Measurements from ENCODE around the gene PEAR1.
"Not testable (repeated sequence)": the region's sequence is repeated elsewhere in the genome, so short reads cannot be mapped to it uniquely, and the experiment has no call there.

PEAR1 gene

DNA sequence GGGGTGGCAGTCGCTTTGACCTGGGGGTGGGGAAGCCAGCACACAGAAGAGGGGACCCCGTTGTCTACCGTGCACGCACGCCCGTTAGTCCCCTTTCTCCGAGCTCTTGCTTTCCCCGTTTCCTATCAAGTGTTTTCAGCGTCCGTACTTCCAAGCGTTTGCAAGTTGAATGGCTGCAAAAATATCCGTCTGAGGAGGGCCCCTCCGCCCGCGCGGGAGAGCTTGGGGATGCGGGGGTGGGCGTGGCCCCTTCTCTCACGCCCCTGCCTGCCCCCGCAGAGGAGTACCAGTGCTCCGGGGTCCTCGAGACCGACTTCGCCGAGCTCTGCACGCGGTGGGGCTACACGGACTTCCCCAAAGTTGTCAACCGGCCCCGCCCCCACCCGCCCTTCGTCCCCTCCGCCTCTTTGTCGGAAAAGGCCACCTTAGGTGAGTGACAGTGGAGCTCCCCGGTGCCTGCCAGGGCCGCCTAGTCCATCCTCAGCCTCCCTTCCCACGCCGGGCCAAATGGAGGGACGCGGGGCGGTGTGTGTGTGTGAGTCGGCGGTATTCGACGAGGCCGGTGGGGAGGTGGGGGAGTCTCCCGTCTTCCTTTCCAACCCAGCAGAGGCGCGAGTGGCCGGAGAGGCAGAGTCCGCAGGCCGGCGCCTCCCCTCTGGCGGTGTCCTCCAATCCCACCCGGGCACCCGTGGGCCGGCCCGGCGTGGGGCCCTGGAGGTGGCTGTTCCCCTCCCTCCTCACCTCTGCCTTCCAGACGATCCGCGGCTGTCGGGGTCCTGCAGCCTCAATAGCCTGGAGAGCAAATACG is 30.4 kb downstream of the PEAR1 start:
- no peak for DNase-seq

DNA sequence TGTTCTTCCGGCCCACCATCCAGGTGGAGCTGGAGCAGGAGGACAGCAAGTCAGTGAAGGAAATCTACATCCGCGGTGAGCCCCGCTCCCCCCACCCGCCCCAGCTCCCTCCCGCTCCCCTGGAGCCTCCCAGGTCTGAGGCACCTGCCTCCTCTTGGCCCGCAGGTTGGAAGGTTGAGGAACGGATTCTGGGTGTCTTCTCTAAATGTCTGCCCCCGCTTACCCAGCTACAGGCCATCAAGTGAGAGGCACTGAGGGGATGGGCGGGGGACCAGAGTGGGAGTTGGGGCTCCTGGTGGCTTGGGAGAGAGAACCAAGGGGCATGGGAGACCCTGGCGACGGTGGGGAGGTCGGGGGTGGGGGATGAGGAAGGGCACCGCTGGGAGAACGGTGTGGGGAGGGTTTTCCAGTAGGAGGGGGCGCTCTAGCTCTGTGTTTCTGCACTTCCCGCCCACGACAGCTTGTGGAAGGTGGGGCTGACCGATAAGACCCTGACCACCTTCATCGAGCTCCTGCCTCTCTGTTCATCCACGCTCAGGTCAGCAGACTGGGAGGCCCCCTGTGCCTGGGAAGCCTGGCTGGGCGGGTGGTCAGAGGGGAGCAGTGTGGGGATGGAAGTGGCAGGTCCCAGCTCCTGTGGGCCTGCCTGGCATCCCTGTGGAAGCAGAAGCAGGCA is 31.1 kb downstream of the PEAR1 start:
- no peak for DNase-seq

DNA sequence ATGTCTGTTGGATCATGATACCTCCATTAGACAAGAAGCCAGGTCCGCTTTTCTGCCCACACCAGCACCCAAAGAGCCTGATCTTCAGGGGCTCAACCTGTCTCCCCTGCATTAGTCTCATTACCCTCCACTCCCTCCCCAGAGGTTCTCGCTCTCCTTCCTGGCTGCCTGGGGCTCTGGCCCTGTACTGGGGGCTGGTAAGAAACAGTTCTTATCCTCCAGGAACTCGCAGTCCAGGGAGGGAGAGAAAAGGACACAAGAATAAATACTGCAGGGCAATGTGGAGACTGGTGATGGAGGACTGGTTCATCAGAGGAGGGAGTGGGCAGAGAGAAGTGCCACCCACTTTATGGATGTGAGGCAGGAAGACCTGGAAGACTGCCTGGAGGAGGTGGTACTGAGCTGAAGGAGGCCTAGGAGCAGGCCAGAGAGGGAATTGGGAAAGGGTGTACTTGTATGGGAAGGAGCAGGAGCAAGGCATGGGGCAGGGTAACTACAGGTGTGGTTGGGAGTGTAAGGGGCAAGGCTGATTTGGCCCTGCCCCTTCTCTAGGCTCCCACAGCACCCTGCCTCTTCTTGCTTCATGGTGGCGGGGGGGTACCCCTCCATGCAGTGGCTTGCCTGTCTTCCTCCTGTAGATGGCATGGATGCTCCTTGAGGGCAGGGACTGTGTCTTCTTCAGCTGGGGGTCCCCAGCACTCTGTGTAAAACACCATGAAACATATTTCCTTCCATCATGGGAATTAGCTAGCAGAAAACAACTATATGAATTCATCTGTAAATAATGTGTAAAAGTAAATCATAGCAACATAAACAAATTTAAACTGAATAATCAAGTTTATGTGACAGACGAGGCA is 31.9 kb downstream of the PEAR1 start:
- DNase-seq, result no peak

DNA sequence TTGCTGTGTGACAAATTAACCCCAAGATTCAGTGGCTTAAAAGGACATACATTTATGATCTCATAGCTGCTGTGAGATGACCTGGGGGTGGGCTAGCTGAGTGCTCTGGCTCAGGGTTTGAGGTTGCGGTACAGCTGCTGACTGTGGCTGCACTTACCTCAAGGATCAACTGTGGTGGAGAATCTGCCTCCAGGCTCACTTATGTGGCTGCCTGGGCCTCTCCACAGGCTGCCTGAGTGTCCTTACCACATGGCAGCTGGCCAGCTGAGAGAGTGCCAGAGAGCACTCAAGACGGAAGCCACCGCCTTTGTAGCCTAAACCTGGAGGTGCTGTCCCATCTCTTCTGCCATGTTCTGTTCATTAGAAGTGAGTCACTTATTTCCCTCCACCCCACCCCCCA is 32.7 kb downstream of the PEAR1 start:
- no peak for DNase-seq

DNA sequence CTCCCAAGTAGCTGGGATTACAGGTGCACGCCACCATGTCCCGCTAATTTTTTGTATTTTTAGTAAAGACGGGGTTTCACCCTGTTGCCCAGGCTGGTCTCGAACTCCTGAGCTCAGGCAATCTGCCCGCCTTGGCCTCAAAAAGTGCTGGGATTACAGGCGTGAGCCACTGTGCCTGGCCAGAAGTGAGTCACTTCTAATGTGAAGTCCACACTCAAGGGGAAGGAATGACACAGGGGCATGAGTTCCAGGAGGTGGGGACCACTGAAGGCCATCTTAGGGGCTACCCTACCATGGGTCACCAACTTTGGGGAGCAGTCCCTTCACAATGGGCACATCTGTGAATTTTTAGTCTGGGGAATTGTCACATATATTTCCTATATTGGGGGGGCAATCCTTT is 33.2 kb downstream of the PEAR1 start:
- not testable (repeated sequence) for DNase-seq

DNA sequence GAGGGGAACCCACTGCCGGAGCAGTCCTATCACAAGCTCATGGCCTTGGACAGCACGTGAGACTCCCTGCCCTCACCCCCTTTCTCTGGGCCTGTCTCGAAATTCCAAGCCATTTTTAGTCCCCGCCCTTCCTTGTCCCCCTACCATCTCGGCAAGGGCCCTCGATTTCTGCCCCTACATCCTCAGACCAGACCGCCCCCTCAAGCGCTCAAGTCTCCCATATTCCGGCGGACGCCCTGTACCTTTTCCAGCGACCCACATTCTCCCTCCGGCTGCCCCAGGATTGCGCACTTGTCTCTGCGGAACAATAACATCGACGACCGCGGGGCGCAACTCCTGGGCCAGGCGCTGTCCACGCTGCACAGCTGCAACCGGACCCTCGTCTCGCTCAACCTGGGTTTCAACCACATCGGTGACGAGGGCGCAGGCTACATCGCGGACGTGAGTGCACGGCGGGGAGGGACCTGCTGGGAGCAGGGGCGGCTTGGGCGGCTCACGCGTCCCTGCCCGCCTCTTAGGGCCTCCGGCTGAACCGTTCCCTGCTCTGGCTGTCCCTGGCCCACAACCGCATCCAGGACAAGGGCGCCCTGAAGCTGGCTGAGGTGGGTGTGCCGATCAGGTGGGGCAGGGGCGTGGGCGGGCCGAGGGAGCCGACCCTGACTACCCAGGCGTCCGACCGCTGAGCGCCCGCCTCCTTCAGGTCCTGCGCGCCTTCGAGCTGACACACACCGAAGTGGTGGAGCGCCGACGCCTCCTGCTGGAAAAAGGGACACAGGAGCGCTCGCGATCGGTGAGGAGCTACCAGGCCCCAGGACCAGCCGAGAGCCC is 33.9 kb downstream of the PEAR1 start:
- peak; percentile 80 for DNase-seq

DNA sequence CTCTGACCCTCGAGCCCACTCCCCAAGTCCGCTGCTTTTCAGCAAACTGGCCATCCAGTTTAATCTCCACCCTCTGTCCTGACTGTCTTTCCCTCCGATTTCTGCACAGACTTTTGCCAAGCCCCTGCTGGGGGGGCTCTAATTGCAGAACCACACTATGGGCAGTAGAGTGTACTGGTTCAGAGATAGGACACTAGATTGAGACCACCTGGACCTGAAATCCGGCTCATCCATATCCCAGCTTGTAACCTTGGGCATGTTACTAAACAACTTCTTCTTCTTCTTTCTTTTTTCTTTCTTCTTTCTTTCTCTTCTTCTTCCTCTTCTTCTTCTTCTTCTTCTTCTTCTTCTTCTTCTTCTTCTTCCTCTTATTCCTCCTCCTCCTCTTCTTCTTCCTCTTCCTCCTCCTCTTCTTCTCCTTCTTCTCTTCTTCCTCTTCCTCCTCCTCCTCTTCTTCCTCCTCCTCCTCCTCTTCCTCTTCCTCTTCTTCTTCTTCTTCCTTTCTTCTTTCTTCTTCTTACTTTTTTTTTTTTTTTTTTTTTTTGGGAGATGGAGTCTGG is 34.6 kb downstream of the PEAR1 start:
- no peak for DNase-seq

DNA sequence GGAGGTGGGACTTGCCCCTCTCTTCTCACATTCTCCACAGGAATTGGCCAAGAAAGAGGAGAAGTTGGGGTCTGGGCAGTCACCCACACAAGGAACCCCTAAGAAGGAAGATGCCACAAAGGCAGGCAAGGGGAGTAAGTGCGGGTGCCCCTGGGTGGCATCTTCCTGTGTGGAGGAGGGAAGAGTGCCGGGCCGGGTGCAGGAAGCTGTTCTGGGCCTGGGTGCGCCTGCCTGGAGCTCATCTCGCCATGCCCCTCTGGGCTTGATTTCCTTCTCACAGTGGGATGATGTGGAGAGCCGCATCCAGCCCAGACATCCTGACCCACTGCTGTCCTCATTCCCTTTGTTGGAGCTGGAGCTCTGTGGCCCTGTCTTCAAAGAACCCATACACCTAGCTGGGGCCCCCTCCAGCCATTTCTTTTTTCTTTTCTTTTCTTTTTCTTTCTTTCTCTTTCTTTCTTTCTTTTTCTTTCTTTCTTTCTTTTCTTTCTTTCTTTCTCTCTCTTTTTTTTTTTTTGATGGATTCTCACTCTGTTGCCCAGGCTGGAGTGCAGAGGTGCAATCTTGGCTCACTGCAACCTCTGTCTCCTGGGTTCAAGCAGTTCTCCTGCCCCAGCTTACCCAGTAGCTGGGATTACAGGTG is 36.2 kb downstream of the PEAR1 start:
- DNase-seq, result no peak

DNA sequence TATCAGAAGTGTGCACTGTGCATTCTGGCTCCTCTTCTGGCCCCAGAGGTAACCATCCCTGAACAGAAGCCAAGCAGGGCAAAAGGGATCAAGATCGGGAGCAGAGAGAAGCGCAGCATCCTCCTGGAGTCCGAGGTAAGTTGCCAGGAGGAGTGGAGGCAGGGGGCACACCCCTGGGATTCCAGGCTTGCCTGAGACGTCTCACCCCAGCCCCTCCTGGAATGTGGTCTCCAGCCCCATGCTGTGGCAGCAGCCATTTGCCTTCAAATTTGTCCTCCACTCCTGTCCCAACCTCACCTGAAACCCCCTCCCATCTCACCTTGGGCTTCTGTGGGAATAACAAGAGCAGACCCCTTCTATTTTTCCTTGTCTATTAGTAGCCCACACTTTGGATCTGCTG is 37.0 kb downstream of the PEAR1 start:
- no peak for DNase-seq

DNA sequence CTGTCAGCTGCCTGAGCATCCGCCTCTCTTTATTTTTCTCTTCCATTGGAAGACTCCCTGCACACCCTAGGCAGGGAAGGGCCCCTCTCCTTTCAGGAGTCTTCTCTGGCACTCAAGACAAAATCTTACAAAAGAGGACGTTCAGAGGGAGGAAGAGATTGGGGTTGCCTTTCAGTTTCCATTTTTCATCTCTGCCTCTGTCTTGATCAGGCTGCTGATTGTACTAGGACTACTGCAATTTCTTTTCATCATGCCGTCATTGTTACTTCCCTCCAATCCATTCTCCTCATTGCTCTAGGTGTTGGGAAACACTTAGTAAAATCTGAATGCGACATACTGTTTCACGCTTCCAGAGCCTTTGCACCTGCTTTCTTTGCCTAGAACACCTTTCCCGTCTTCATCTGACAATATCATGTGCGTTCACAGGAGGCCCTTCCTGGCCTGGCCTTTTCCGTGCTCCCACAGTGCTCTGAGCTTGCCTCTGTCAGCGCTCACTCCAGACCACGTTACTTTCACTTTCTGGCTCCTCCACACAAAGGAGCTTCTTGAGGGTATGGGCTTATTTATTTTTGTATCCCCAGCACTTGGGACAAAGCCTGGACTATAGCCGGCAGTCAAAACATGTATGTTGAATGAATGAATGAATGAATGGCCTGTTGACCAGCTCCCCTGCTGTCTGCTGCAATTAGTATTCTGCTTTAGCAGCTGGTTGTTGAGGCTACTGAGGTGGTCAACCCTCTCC is 37.9 kb downstream of the PEAR1 start:
- no peak for DNase-seq

DNA sequence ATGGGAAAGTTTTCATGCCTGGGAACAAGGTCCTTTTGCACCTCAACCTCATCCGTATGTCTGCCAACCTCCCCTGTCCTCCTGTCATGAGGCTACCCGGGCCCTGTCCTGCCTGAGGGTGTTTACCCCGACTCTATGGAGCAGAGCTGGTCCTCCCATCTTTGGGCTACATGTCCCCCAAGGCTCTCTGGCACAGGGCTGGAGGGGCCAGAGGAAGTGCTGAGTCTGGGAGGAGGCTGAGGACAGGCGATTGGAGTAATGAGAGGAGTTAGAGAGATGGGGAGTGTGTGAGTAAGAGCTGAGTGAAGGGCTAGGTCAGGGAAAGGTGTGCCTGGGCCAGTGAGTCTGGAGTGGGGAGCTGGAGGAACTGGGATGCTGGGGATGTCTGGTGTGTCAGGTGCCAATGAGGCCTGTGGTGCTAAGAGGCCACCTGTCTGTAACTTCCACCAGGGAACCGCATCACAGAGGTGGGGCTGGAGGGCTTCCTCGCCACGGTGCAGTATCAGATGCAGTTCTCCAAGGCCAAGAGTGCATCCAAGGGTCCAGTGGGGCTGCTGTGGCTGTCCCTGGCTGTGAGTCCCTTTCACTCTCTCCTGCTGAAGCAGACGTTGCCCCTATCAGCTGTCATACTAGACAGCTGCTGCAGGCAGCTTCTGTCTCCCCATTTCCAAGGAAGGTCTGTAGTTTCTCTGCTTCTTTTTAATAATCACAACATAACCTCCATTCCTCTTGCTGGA is 38.6 kb downstream of the PEAR1 start:
- DNase-seq, result no peak

DNA sequence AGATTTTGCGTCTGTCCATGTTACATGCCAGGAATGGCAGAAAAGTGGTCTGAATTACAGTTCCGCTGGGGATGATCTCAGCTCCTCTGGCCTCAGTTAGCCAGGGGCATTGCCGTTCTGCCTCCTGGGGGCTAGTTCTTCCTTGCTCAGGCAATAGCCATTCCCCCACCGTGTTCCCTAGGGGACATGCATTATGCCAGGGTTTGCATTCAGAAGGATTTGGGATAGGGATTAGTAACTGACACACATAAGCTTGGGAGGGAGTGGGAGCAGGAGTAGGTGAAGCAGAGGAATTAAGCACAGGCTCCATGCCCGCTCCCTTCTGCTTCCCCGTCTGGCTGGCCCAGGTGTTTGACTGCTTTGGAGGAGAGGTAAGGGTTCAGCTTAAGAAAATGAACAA is 39.6 kb downstream of the PEAR1 start:
- no peak for DNase-seq

DNA sequence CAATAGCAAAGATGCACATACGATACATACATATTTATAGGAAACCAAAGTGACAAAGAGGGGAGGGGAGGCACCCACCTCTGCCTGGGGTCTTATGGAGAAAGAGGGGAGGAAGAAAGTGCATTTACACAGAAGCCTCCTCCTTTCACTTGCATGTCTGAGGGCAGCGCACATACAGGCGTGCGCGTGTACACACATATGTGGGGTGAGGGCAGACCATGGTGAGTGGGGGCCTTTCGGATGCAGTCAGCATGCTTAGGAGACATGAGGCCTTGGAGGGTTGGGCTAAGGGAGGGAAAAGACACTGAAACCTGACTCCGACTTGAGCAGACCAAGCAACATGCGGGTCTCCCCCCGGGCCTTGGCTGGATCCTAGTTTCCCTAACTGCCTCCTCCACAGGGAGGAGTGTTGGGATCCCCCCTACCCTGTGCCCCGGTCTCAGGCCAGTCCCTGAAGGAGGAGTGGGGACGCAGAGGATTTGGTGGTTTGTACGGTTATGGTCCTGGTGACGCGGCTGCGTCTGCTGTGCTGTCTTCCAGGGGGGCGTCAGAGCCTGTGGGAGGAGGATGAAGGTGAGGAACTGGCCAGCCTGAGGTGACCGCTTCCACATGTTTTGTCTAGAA is 42.1 kb downstream of the PEAR1 start:
- DNase-seq, result no peak

DNA sequence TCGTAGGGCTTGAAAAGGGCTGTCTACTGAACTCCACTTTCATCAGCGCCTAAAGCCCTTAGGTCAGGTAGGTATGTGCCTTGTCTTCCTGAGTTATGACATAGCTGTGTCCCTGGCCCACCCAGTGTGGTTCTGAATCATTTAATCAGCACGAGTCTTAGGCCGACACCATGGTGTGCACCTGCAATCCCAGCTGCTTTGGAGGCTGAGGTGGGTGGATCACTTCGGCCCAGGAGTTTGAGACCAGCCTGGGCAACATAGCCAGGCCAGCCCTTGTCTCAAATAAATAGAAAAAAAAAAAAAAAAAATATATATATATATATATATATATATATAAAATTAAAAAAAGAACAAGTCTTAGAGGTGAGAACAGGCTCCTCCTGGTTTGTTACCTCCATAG is 42.7 kb downstream of the PEAR1 start:
- no peak for DNase-seq

DNA sequence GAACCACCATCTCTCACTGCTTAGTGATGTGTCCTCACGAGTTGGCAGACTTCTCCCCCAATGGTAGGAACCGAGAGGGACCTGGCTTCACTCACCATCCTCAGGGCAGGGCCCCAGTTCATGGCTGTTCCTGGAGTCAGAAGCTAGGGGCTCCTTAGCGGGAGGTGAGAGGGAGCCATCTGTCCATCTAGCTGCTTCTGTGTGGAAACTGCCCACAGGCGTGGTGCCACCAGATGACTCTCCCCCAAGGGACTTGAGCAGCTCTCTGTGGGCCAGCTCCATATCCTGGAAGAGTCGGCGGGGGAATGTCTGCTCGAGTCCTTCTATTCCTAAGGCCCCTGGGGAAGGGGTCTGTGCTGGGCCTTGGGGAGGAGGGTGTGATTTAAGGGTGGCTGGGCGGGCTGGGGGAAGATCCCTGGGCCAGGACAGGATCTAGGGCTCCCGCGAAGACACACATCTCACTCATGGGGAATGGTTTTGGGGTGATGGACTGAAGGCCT is 43.3 kb downstream of the PEAR1 start:
- DNase-seq, result no peak

DNA sequence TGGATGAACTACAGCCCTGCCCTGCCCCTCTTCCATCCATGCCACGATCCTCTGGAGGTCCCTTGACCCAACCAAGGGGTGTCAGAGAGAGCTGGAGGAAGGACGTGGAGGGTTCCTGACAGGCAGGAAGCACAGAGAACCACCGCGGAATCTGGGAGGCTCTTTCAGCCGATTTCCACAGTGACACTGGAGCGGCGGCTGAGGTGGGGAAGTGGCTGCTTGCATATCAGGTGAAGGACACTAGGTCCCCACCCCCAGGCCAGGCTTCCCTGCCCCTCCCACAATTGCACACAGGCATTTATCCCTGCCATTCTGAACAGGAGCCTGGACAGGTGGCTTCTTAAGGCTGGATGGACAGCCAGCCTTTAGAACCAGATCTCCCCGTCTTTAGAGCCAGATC is 44.4 kb downstream of the PEAR1 start:
- DNase-seq, result no peak

DNA sequence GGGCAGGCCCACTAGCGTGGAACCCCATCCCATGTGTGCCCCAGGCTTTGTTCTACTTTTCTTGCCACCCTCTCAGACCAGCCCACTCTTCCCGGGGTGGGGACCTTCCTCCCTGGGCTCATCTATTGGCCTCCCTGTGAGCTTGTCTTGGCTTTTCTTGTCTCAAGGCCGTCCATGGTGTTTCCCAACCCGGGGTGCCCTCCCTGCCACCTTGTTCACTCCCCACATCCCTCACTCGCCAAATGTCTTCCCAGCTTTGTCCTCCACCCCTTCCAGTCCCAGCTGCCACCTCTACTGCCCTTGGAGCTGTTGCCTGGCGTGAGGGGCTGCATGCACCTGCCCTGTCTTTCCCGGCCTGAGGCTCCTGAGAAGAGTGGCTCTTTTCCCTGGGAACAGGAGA is 45.3 kb downstream of the PEAR1 start:
- no peak for DNase-seq

DNA sequence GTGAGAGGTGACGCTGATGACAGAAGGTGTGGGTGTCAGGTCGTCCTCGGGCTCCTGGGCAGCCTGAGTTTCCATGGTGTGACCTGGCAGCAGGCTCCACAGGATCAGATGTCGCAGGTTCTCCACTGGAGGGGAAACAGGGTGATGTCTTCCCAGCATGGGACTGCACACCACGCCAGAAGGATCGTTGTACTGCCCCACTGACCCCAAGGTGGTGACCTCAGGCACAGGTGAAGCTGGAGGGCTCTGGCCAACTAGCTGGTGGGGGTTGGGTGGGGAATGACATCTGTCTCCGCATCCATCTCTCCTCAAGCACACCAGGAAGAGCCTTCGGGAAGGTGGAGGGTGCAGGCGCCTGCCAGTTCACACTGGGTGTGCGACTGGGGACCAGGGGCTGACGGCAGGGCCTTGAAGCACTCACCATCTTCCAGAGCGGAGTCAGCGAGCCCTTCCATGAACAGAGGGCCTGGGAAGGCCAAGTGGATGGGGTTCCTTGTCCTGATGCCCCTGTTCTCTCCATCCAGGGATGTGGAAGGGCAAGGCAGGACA is 46.3 kb downstream of the PEAR1 start:
- DNase-seq, result no peak

DNA sequence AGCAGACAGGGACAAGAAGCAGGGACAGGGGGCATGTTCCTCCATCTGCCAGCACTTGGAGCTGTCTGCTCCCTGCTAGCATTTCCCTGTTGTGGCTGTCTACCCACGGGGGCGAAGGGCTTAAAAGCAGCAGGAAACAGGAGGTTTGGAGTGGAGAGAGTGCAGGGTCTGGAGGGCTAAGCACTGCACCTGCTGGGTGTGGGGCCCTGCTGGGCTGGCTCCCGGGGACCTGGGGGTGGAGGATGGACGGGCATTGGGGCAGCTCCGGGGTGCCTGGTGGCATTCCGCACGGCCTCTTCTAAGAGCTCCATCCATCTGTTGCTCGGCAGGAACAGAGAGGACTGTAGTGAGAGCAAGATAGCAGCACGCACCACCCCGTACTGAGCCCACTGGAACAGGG is 48.2 kb downstream of the PEAR1 start:
- no peak for DNase-seq

Measured in right hindlimb (tissue), 1 donor.